MM.1S (cell line): ENCODE data around the gene ACSS3.

Experiments
- EZH2phosphoT487 ChIP-seq: fragments of 300-600 bp; sonication (generic); IDR thresholded peaks from 2 replicates; pipeline ENCODE4 v1.6.1; 2018; ENCODE audit warnings: antibody characterized with exemption, low read length
- TF ChIP-seq, protein P1 (sequence below): fragments of 300-600 bp; sonication (generic); IDR thresholded peaks from 2 replicates; pipeline ENCODE4 v1.5.1; 2016; ENCODE audit warnings: antibody characterized with exemption, low read length, mixed read lengths

GRCh38 chr12:81255947-81256346 is 178.1 kb downstream of the ACSS3 start:
- TF ChIP-seq, protein P1, sequence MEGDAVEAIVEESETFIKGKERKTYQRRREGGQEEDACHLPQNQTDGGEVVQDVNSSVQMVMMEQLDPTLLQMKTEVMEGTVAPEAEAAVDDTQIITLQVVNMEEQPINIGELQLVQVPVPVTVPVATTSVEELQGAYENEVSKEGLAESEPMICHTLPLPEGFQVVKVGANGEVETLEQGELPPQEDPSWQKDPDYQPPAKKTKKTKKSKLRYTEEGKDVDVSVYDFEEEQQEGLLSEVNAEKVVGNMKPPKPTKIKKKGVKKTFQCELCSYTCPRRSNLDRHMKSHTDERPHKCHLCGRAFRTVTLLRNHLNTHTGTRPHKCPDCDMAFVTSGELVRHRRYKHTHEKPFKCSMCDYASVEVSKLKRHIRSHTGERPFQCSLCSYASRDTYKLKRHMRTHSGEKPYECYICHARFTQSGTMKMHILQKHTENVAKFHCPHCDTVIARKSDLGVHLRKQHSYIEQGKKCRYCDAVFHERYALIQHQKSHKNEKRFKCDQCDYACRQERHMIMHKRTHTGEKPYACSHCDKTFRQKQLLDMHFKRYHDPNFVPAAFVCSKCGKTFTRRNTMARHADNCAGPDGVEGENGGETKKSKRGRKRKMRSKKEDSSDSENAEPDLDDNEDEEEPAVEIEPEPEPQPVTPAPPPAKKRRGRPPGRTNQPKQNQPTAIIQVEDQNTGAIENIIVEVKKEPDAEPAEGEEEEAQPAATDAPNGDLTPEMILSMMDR = no peak
- no peak for TF ChIP-seq EZH2phosphoT487
